Activated T-helper 1 cell treated with anti-CD3 and anti-CD28 coated beads, Interleukin-12 subunit alpha, Interleukin-12 subunit beta, Interleukin-2, Interleukin-4 antibody, amounts not matched to agents 30 ng/mL and 10 ng/mL and 1 ng/mL, durations not matched to agents 14 hours and 24 hours and 36 hours (primary cell): ENCODE data around the gene FOXA3. TPM values are rescaled to one million over a fixed set of nuclear protein-coding genes. Genes with fewer than 3 reads are reported as not detected.

Experiments used
- DNase-seq: peaks from one replicate; pipeline ENCODE4 v3.0.0; 2021; ENCODE audit warnings: low spot score
- H3K27ac Mint-ChIP-seq: one replicate; pipeline ENCODE4 v1.8.0; 2021; ENCODE audit warnings: mild to moderate bottlenecking, mixed read lengths
- H3K27me3 Mint-ChIP-seq: one replicate; pipeline ENCODE4 v1.8.0; 2022; ENCODE audit warnings: mild to moderate bottlenecking, moderate library complexity, mixed read lengths; ENCODE audit not compliant: insufficient read depth
- H3K36me3 Mint-ChIP-seq: one replicate; pipeline ENCODE4 v1.8.0; 2021; ENCODE audit warnings: low read depth, mixed read lengths
- H3K4me1 Mint-ChIP-seq: one replicate; pipeline ENCODE4 v1.8.0; 2021; ENCODE audit warnings: low read depth, mixed read lengths
- H3K4me3 Mint-ChIP-seq: one replicate; pipeline ENCODE4 v1.8.0; 2021; ENCODE audit warnings: mild to moderate bottlenecking, moderate library complexity, mixed read lengths
- H3K9me3 Mint-ChIP-seq: one replicate; pipeline ENCODE4 v1.8.0; 2021; ENCODE audit warnings: mixed read lengths
- intact Hi-C: fragments of 100-400 bp; cut with micrococcal nuclease; formaldehyde crosslinking; loops from one replicate; pipeline ENCODE4 v1.15.1; 2024
- total RNA-seq: library from RNA; stranded (reverse); gene quantifications from 2 replicates; pipeline ENCODE4 v1.2.3, GENCODE V29; 2022

The FOXA3 gene
- total RNA-seq, 1 donor from 2014 or later: 0.34 TPM

DNA sequence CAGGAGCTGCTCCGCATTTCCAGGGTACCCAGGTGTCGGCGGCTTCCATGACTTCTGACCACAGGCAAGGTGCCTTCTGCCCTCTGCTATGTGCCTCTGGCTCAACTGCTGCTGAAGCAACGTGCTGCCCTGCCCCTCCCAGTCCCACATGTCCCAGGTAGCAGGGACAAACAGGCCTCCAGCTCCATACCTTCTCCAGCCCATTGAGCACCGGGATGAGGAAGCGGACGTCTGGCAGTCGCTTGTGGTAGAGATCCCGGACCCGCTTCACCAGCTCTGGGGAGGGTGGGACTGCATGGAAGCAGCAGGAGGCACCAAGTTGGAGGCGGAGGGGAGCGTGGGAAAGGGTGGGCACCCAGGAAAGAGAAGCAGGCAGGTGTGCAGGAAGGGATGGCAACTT lies 40.9 kb upstream of the FOXA3 start:
- Mint-ChIP-seq H3K4me3 (no peak overlapping the region), H3K9me3 (no peaks in the 10 kb centered on the region), H3K27me3 (no peaks in the 10 kb centered on the region), H3K27ac (no peak overlapping the region), H3K36me3 (peaks cover 30% of the 10 kb centered on the region), H3K4me1 (no peaks in the 10 kb centered on the region)
- intact Hi-C loops: no loop called here
- DNase-seq: no peak

DNA sequence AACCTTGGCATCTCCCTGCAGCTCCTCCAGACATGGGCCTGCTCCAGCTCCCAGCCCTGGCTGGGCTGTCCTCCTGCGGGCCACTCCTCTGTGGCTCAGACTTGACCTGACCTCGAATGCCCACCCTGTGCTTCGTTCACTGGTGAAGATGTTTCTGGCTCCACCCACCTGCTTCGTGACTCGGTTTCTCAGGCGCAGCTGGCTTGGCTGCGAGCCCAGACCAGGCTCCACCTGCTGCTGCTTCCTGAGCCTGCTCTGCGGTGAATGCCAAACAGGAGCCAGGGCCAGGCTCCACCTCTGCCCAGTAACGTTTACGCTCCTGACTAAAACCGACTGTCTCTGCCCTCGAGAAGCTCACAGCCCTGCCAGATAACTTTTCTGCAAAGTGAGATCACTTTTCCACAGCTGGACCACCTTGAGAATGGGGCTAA lies 40.1 kb upstream of the FOXA3 start:
- H3K27ac Mint-ChIP-seq: no peak overlapping the region
- H3K36me3 Mint-ChIP-seq: peaks cover 38% of the 10 kb centered on the region
- no peaks in the 10 kb centered on the region for H3K4me1 Mint-ChIP-seq
- no peaks in the 10 kb centered on the region for H3K27me3 Mint-ChIP-seq
- no peak for DNase-seq
- no peaks in the 10 kb centered on the region for H3K9me3 Mint-ChIP-seq
- intact Hi-C loops: no loop called here
- H3K4me3 Mint-ChIP-seq: no peak overlapping the region

DNA sequence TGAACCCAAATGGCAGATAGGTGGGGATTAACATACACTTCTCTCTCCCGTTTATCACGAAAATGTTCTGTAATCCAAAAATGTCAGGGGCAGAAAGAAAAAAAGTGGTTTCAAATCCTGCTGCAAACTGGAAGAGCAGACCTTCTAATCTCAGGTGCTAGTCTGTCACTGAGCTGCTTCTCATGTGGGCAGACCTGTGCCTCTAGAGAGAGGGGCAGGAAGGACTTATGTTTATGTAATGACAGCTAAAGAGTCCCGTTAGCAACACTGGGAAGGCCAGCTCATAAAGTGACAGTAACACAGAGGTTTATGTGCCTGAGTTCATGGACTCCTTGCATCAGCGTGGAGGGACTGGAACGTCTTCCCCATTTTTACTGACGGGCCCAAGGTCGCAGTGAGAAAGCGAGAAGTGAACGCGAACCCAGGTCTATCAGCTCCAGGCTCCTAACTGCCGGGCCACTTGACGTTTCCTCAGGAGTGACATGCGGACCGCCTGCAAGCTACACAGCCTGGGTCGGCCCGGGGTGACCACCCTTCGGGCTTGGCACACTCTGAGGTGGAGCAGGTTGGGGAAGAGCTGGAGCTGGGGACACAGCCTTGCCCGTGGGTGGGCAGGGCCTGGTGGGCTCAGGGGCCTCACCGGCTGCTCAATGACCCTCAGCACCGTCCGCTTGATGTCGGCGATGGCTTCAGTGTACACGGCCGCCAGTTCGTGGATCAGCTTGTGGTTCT lies 39.4 kb upstream of the FOXA3 start:
- DNase-seq: no peak
- no peaks in the 10 kb centered on the region for H3K9me3 Mint-ChIP-seq
- H3K27me3 Mint-ChIP-seq: no peaks in the 10 kb centered on the region
- H3K4me1 Mint-ChIP-seq: no peaks in the 10 kb centered on the region
- H3K27ac Mint-ChIP-seq: no peak overlapping the region
- peaks cover 41% of the 10 kb centered on the region for H3K36me3 Mint-ChIP-seq
- intact Hi-C loops: no loop called here
- H3K4me3 Mint-ChIP-seq: no peak overlapping the region

DNA sequence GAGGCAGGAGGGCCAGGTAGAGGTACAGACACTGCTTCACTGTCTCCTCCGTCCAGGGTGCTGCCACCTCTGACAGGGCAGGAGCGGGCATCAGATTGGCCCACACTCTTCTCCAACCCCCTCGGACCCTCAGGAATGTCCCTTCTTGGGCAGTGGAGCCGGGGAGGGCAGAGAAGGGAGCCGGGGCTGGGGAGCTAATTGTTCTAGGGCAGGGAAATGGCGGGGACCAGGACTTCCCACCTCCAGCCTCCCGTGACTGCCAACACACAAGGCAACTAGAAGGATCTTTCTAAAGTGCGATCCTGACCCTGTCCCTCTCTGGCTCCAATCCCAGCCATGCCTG lies 38.9 kb upstream of the FOXA3 start:
- Mint-ChIP-seq H3K4me1 (no peaks in the 10 kb centered on the region), H3K27me3 (no peaks in the 10 kb centered on the region), H3K4me3 (no peak overlapping the region), H3K9me3 (no peaks in the 10 kb centered on the region), H3K27ac (no peak overlapping the region), H3K36me3 (peaks cover 44% of the 10 kb centered on the region)
- intact Hi-C loops: no loop called here
- DNase-seq: no peak

DNA sequence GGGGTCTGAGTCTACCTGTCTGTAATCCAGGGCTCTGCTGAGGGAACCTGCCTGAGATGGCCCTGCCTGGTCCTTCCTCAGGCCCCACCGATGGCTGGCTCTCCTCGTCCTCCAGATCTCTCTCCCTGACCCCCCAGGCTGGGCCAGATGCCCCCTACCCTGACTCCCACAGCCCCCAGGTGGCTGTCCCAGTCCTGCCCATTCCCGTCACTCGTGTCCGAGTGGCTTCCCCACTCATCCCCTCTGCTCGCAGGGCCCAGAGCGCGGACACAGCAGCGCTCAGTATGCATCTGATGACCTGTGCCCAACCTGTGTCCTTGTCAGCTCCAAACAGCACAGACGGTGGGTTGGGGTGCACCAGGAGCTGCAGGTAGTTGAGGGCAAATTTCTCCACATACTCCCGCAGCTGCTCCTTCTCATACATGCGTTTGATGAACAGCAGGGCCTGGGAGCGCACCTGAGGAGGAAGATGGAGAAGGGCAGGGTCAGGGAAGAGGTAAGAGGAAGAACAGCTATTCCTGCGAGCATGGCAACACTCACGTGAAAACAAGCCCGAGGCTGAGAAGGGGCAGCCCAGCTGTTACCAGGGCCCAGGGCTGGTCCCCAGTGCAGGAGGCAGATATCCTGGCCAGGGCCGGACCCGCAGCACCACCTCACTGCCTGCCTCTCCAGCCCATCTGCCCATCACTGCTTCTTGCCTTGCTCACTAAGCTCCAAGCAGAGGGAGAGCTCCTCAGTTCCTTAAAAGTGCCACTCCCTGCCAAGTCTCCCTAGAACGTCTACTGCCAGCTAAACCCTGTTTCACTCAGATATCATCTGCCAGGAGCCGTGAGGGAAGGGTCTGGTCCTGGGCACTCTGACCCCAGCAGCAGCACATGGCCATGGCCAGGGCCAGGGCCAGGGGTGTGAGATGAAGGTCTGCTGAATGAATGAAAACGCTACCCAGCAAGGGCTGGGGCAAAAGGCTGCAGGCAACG lies 37.9 kb upstream of the FOXA3 start:
- H3K27ac Mint-ChIP-seq: no peak overlapping the region
- intact Hi-C loops: no loop called here
- DNase-seq: no peak
- H3K4me3 Mint-ChIP-seq: no peak overlapping the region
- no peaks in the 10 kb centered on the region for H3K9me3 Mint-ChIP-seq
- H3K4me1 Mint-ChIP-seq: no peaks in the 10 kb centered on the region
- H3K36me3 Mint-ChIP-seq: peaks cover 47% of the 10 kb centered on the region
- no peaks in the 10 kb centered on the region for H3K27me3 Mint-ChIP-seq

DNA sequence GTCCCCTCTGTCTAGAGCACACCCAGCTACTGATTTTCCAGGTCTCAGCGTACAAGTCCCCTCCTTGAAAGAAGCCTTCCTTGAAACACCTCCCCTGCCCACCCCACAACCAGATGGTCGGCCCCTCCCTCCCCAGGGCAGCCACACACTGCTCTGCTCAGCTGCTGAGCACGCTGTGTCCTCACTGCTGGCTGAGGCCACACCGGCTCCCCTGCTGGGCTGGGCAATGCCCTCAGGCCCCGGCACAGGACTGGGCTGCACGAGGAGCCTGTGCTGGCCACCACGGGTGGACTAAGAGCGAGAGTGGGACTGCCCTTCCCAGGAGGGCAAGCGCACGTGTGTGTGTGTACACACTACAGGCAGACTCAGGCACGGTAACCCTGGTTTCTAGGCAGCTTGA lies 37.2 kb upstream of the FOXA3 start:
- Mint-ChIP-seq H3K27ac (no peak overlapping the region), H3K36me3 (peaks cover 50% of the 10 kb centered on the region), H3K4me3 (no peak overlapping the region), H3K9me3 (no peaks in the 10 kb centered on the region), H3K27me3 (no peaks in the 10 kb centered on the region), H3K4me1 (no peaks in the 10 kb centered on the region)
- intact Hi-C loops: no loop called here
- DNase-seq: no peak

DNA sequence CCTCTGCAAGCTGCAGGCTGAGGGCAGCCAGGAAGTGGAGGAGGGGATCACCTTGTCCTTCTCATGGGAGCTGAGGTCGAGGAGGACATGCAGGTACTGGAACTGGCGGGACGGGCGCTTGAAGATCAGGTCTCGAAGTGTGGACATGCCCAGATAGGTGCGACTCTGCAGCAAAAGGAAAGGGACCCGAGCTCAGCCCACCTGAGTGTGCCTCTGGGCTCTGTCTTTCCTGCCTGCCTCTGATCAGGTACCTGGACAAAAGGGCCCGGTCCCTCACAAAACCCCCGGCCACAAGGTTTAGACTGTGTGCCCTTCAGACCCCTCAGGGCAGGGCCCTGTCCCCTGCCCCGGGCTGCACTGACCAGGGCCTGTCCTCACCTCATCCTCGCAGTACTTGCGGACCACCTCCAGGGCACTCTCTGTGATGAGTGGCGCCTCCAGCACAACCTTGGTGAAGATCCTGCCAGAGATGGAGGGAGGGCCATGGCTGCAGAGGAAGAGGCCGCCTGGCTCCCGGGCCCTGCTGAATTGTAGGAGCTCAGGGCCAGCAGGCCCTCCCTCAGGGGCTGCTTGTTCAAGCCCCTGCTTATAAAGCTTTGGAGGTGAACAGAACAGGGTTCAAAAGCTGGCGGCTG lies 36.5 kb upstream of the FOXA3 start:
- intact Hi-C loops: no loop called here
- no peak for DNase-seq
- no peaks in the 10 kb centered on the region for H3K27me3 Mint-ChIP-seq
- no peaks in the 10 kb centered on the region for H3K9me3 Mint-ChIP-seq
- no peak overlapping the region for H3K27ac Mint-ChIP-seq
- H3K36me3 Mint-ChIP-seq: peaks cover 53% of the 10 kb centered on the region
- no peaks in the 10 kb centered on the region for H3K4me1 Mint-ChIP-seq
- H3K4me3 Mint-ChIP-seq: no peak overlapping the region

DNA sequence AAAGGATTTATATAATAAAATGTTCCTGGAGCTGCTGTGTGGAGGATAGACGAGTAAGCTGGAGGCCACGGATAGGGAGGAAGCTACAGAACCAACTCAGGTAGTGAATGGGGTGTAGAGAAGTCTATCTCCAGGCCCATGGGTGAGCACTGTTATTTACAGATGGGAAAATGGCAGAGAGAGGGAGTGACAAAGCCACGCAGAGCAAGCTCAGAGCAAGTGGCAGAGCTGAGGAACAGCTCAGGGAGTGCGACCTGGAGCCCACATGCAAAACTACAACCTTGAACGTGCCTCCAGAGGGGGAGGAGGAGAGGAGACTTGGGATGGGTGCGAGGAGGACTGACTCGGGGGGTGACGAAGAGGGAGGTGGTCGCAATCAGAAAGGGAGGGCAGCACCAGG lies 35.6 kb upstream of the FOXA3 start:
- Mint-ChIP-seq H3K36me3 (peaks cover 50% of the 10 kb centered on the region), H3K4me1 (no peaks in the 10 kb centered on the region), H3K27ac (no peak overlapping the region), H3K27me3 (no peaks in the 10 kb centered on the region), H3K4me3 (no peak overlapping the region), H3K9me3 (no peaks in the 10 kb centered on the region)
- intact Hi-C loops: no loop called here
- DNase-seq: no peak

DNA sequence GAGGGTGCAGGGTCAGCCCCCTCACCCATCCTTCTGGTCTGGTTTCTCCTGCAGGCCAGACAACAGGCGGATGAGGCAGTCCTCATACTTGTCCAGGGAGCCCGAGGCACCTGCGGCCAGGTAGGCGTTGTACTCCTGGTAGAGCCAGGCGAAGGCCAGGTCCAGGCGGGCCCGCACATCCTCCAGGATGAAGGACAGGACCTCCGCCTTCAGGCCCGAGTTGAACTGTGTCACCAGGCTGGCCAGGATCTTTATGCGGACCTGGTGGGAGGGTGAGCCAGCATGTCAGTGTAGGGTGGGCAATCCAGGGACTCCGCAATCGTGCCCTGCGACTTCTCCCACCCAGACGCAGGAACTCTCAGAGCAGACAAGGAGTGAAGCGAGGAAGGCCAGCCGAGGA lies 35.2 kb upstream of the FOXA3 start:
- H3K36me3 Mint-ChIP-seq: peaks cover 50% of the 10 kb centered on the region
- no peak overlapping the region for H3K27ac Mint-ChIP-seq
- no peaks in the 10 kb centered on the region for H3K4me1 Mint-ChIP-seq
- no peak overlapping the region for H3K4me3 Mint-ChIP-seq
- H3K27me3 Mint-ChIP-seq: no peaks in the 10 kb centered on the region
- no peaks in the 10 kb centered on the region for H3K9me3 Mint-ChIP-seq
- no peak for DNase-seq
- intact Hi-C loops: no loop called here

DNA sequence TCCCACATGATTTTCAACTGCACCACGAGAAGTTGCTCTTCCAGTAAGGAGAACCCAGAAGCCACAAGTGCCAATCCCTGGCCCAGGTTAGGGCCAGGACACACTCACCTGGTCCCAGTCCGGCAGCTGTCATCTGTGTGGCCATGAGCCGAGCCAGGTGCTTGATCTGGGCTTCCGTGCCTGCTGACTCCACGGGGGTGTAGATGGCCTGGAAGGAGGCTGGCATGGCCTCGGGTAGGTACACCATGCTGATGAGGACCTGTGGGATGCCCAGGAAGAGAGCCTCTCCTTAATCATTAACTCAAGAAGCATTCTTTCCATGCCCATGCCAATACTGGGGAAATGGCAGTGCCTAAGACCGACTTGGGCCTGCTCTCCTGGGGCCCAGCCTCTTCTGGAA lies 29.2 kb upstream of the FOXA3 start:
- H3K9me3 Mint-ChIP-seq: no peaks in the 10 kb centered on the region
- no peaks in the 10 kb centered on the region for H3K27me3 Mint-ChIP-seq
- no peak for DNase-seq
- intact Hi-C loops: no loop called here
- no peaks in the 10 kb centered on the region for H3K4me1 Mint-ChIP-seq
- no peak overlapping the region for H3K27ac Mint-ChIP-seq
- H3K36me3 Mint-ChIP-seq: peaks cover 52% of the 10 kb centered on the region
- no peak overlapping the region for H3K4me3 Mint-ChIP-seq

DNA sequence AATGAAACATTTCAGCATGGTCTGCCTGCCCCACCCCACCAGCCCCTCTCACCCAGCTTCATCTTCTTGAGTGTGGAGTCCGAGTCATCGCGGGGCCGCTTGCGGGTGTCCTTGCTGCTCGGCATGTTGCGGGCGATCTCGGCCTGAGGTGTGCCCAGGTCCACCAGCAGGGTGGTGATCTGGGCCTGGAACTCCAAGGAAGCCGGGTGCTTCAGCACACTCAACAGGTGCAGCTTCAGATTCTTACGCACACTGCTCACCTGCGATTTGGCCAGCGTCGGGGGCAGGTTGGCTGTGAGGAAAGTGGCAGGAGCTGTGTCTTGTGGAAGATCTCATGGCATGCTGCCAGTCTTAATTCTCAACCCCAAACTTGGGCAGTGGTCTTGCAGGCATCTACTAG lies 21.9 kb upstream of the FOXA3 start:
- no peak for DNase-seq
- H3K4me1 Mint-ChIP-seq: no peaks in the 10 kb centered on the region
- no peak overlapping the region for H3K4me3 Mint-ChIP-seq
- H3K27ac Mint-ChIP-seq: no peak overlapping the region
- intact Hi-C loops: no loop called here
- H3K27me3 Mint-ChIP-seq: no peaks in the 10 kb centered on the region
- H3K9me3 Mint-ChIP-seq: no peaks in the 10 kb centered on the region
- H3K36me3 Mint-ChIP-seq: peaks cover 66% of the 10 kb centered on the region

DNA sequence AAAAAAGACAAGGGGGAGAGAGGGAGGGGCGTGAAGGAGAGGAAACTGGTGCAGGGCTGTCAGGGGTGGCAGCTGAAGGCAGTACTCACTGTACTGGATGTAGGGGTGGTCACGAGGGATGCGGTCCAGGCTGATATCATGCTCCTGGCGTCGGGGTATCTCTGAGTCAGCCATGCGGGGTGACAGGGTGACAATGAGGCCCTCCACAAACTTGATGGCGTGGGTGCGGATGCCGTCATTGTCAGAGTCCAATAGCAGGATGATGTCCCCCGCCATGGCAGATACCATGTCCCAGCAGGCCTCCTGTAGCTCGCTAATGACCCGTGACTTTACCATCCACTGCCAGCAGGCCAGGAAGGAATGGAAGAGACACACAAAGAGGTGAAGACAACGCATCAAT lies 16.5 kb upstream of the FOXA3 start:
- no peak overlapping the region for H3K4me3 Mint-ChIP-seq
- no peaks in the 10 kb centered on the region for H3K9me3 Mint-ChIP-seq
- no peak overlapping the region for H3K27ac Mint-ChIP-seq
- peaks cover 55% of the 10 kb centered on the region for H3K36me3 Mint-ChIP-seq
- intact Hi-C loops: no loop called here
- H3K4me1 Mint-ChIP-seq: no peaks in the 10 kb centered on the region
- DNase-seq: no peak
- no peaks in the 10 kb centered on the region for H3K27me3 Mint-ChIP-seq

DNA sequence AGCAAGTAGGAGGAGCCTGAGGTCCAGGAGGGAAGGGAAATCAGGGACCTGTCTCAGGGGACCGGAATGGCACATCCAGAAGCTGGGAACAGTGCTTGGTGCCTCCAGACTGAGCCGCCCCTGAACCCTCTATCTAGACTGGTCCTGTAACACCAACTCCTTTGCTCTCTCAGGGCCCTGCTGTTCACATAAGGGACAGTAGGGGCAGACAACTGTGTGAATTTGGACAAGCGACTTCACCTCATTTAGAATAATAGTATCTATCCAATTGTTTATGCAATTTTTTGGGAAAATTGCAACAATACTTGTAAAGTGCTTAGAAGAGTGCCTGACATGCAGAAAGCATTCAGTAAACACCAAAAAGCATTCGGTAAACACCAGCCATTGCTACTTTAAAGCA lies 15.2 kb upstream of the FOXA3 start:
- Mint-ChIP-seq H3K27ac (no peak overlapping the region), H3K36me3 (peaks cover 46% of the 10 kb centered on the region), H3K4me1 (no peaks in the 10 kb centered on the region), H3K27me3 (no peaks in the 10 kb centered on the region), H3K4me3 (no peak overlapping the region), H3K9me3 (no peaks in the 10 kb centered on the region)
- intact Hi-C loops: no loop called here
- no peak for DNase-seq
